Measurements from ENCODE around the gene PPIL6. TPM values are rescaled to one million over a fixed set of nuclear protein-coding genes. Genes with fewer than 3 reads are reported as not detected.

Gene PPIL6
- total RNA-seq, 2 experiments from 2014 or later = 0.43 to 0.46 TPM

DNA sequence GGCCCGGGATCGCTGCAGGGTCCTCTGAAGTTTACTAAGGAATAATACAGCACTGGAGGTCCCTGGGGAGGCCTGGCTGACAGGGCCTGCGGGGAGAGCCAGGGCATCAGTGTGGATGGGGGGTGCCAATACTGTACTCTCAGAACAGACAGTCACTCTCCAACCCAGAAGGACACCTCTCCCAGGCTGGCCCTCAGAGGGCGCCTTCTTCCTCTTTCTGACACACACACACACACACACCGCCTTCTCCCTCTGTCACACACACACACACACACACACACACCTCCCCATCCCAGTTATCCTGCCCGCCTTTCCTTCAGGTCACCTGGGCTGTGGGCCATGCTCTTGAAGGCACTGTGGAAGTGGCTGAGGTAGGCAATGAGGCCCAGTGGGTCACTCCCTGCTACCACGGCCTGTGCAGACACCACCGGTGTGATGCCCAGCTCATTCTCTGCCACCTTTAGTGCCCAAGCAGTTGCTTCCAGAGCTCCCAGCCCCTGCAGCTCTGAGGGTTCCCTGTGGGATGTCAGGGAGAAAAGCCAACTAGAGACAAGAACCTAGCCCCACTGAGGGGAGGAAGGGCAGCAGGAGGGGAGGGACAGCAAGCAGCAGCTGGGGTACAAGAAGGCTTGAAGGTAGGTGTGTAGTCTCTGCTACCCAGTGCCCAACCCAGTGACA, 7.6 kb upstream of the PPIL6 start:
- no peak for DNase-seq
- peaks cover 25% of the 10 kb centered on the region for H3K4me1 Mint-ChIP-seq (ENCODE audit: low read depth)
- H3K9me3 Mint-ChIP-seq = no peaks in the 10 kb centered on the region
- H3K27me3 Mint-ChIP-seq = no peaks in the 10 kb centered on the region
- ChIA-PET POLR2A (no interaction called here), CTCF (interaction anchor here (0.8 to 1.4 kb wide), 2 partner anchors 12 to 592 kb away, joined by 3 to 5 read pairs; no protein-coding TSS in a partner anchor)
- H3K4me3 Mint-ChIP-seq = no peak overlapping the region
- intact Hi-C loops (cut with micrococcal nuclease) = no loop called here
- H3K27ac Mint-ChIP-seq = peak overlapping the region; percentile 5
- H3K36me3 Mint-ChIP-seq = peaks cover 20% of the 10 kb centered on the region

GRCh38 chr6:109447087-109447486, 6.7 kb upstream of the PPIL6 start:
- Mint-ChIP-seq H3K27me3 (no peaks in the 10 kb centered on the region), H3K36me3 (peaks cover 22% of the 10 kb centered on the region), H3K4me3 (no peak overlapping the region), H3K4me1 (ENCODE audit: low read depth) (peaks cover 26% of the 10 kb centered on the region), H3K9me3 (no peaks in the 10 kb centered on the region), H3K27ac (no peak overlapping the region)
- DNase-seq = no peak
- ChIA-PET CTCF (interaction anchor here (6.0 kb wide), 1 partner anchor 8 kb away, joined by 37 read pairs; the partner anchor contains the start of gene MICAL1), POLR2A (no interaction called here)
- intact Hi-C loops (cut with micrococcal nuclease) = no loop called here

DNA sequence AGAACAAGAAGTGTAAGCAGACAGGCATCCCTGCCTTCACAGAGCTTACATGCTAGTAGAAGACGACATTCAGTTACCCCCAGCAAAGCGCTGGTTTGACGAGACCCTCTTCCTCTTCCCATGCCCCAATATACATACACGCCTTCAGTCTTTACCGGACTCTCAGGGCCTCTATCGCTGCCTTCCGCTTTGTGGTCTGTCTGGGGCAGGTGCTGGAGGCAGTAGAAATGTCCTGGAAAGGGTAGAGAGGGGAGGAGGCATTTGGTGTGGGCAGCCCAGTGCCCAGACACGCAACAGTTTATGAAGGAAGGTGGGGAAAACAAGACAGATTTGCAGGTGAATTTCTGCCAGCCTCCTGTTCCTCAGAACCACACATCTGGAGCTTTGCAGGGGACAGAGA, 6.1 kb upstream of the PPIL6 start:
- Mint-ChIP-seq H3K4me1 (ENCODE audit: low read depth) (peaks cover 31% of the 10 kb centered on the region), H3K4me3 (no peak overlapping the region), H3K27me3 (no peaks in the 10 kb centered on the region), H3K36me3 (peaks cover 18% of the 10 kb centered on the region), H3K9me3 (no peaks in the 10 kb centered on the region), H3K27ac (no peak overlapping the region)
- ChIA-PET CTCF (interaction anchor here (6.0 kb wide), 1 partner anchor 9 kb away, joined by 37 read pairs; the partner anchor contains the start of gene MICAL1), POLR2A (no interaction called here)
- no peak for DNase-seq
- intact Hi-C loops (cut with micrococcal nuclease) = no loop called here

DNA sequence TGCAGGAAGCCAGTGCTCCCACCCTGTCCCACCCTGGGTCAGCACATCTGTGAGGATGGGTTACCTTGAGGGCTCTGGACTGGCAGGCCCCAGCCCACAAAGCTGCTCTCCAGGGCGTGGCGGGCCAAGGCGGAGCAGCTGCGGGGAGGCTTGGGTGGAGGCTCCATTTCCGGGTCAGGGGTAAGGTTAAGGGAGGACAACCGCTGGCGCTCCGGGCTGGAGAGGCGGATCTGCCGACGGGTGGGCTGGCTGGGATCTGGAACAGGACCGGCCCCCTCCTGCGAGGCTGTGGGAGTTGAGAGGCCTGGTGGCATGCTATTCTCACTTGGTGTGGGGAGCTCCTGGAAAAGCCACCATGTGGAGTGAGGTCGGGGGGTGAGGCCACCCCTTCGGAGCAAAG, 5.6 kb upstream of the PPIL6 start:
- Mint-ChIP-seq H3K27me3 (no peaks in the 10 kb centered on the region), H3K27ac (no peak overlapping the region), H3K9me3 (no peaks in the 10 kb centered on the region), H3K4me3 (no peak overlapping the region), H3K36me3 (peaks cover 19% of the 10 kb centered on the region), H3K4me1 (ENCODE audit: low read depth) (peaks cover 34% of the 10 kb centered on the region)
- CTCF ChIA-PET = interaction anchor here (6.0 kb wide), 1 partner anchor 9 kb away, joined by 37 read pairs; the partner anchor contains the start of gene MICAL1
- intact Hi-C loops (cut with micrococcal nuclease) = no loop called here
- DNase-seq = no peak
- POLR2A ChIA-PET = no interaction called here

GRCh38 chr6:109445382-109445781, 5.0 kb upstream of the PPIL6 start:
- Mint-ChIP-seq H3K9me3 (no peaks in the 10 kb centered on the region), H3K4me3 (no peak overlapping the region), H3K36me3 (peaks cover 17% of the 10 kb centered on the region), H3K4me1 (ENCODE audit: low read depth) (peaks cover 30% of the 10 kb centered on the region), H3K27ac (peak overlapping the region; percentile 24), H3K27me3 (no peaks in the 10 kb centered on the region)
- no peak for DNase-seq
- CTCF ChIA-PET = interaction anchor here (6.0 kb wide), 1 partner anchor 10 kb away, joined by 37 read pairs; the partner anchor contains the start of gene MICAL1
- intact Hi-C loops (cut with micrococcal nuclease) = no loop called here
- POLR2A ChIA-PET = interaction anchor here (1.3 kb wide), 1 partner anchor 10 kb away, joined by 4 read pairs; the partner anchor contains the start of gene MICAL1

- Mint-ChIP-seq H3K4me3 (no peak overlapping the region), H3K4me1 (ENCODE audit: low read depth) (peaks cover 23% of the 10 kb centered on the region), H3K36me3 (peaks cover 17% of the 10 kb centered on the region), H3K27me3 (no peaks in the 10 kb centered on the region), H3K27ac (no peak overlapping the region), H3K9me3 (no peaks in the 10 kb centered on the region)
- DNase-seq = no peak
- CTCF ChIA-PET = interaction anchor here (0.6 to 6.0 kb wide), 3 partner anchors 12 to 596 kb away, joined by 3 to 37 read pairs (median 4); partner anchors contain the start of gene MICAL1
- intact Hi-C loops (cut with micrococcal nuclease) = loop anchor here (5.0 kb wide), 1 partner anchor 256 kb away; no protein-coding TSS in a partner anchor
- POLR2A ChIA-PET = interaction anchor here (1.5 to 3.5 kb wide), 4 partner anchors 10 to 61 kb away, joined by 4 to 37 read pairs (median 8); partner anchors contain the start of genes CD164, MICAL1 and ZBTB24
Observed at GRCh38 chr6:109443425-109443950, 3.1 kb upstream of the PPIL6 start.

GRCh38 chr6:109442393-109442924, 2.0 kb upstream of the PPIL6 start:
- peaks cover 17% of the 10 kb centered on the region for H3K36me3 Mint-ChIP-seq
- peak overlapping the region; percentile 28 for H3K27ac Mint-ChIP-seq
- no peaks in the 10 kb centered on the region for H3K9me3 Mint-ChIP-seq
- POLR2A ChIA-PET = interaction anchor here (1.6 to 3.5 kb wide), 5 partner anchors 8 to 69 kb away, joined by 8 to 37 read pairs (median 14); partner anchors contain the start of genes CD164, MICAL1 and ZBTB24
- CTCF ChIA-PET = interaction anchor here (1.2 to 6.0 kb wide), 5 partner anchors 9 to 255 kb away, joined by 3 to 37 read pairs (median 8); partner anchors contain the start of gene MICAL1
- intact Hi-C loops (cut with micrococcal nuclease) = loop anchor here (5.0 kb wide), 1 partner anchor 255 kb away; no protein-coding TSS in a partner anchor
- H3K27me3 Mint-ChIP-seq = no peaks in the 10 kb centered on the region
- DNase-seq = no peak
- H3K4me1 Mint-ChIP-seq (ENCODE audit: low read depth) = peaks cover 21% of the 10 kb centered on the region
- peak overlapping the region; percentile 87 for H3K4me3 Mint-ChIP-seq

- ChIA-PET CTCF (interaction anchor here (1.2 to 6.0 kb wide), 7 partner anchors 11 to 254 kb away, joined by 3 to 37 read pairs (median 8); partner anchors contain the start of gene MICAL1), POLR2A (interaction anchor here (0.8 to 3.5 kb wide), 9 partner anchors 9 to 68 kb away, joined by 3 to 37 read pairs (median 8); partner anchors contain the start of genes CD164, MICAL1 and ZBTB24)
- peak; percentile 64 for DNase-seq
- Mint-ChIP-seq H3K9me3 (no peaks in the 10 kb centered on the region), H3K27me3 (no peaks in the 10 kb centered on the region), H3K4me3 (peak overlapping the region; percentile 87), H3K36me3 (peaks cover 17% of the 10 kb centered on the region), H3K4me1 (ENCODE audit: low read depth) (peaks cover 21% of the 10 kb centered on the region), H3K27ac (peak overlapping the region; percentile 82)
- intact Hi-C loops (cut with micrococcal nuclease) = loop anchor here (2.0 to 5.0 kb wide), 3 partner anchors 42 to 346 kb away; partner anchors contain the start of genes CEP57L1, SESN1 and ZBTB24
Observed at GRCh38 chr6:109441069-109441816, 815 bp upstream of the PPIL6 start.

DNA sequence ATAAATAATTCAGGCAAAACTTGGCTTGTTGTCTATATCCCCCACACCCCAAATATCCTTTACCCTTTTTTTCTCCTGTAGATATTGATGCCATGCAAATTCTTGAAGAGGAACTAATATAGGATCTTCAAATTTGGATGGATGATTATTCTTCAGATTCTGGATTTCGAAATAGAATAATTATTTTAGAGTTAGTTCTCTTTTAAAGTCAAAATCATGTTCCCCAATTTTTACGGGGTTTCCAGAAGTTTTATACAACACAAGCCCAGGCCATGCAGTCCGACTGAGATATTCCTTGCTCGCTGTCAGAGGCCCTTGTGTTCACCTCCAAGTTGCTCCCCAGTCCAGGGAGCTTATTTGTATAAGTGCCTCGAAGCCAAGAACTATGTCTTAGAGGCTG, 4.4 kb downstream of the PPIL6 start:
- POLR2A ChIA-PET = no interaction called here
- no peak for DNase-seq
- H3K9me3 Mint-ChIP-seq = no peaks in the 10 kb centered on the region
- H3K4me1 Mint-ChIP-seq (ENCODE audit: low read depth) = peaks cover 3% of the 10 kb centered on the region
- H3K27ac Mint-ChIP-seq = no peak overlapping the region
- intact Hi-C loops (cut with micrococcal nuclease) = no loop called here
- no peaks in the 10 kb centered on the region for H3K27me3 Mint-ChIP-seq
- CTCF ChIA-PET = interaction anchor here (1.4 kb wide), 1 partner anchor 52 kb away, joined by 4 read pairs; no protein-coding TSS in a partner anchor
- no peak overlapping the region for H3K4me3 Mint-ChIP-seq
- peaks cover under 1% of the 10 kb centered on the region for H3K36me3 Mint-ChIP-seq

- intact Hi-C loops (cut with micrococcal nuclease) = no loop called here
- no peak for DNase-seq
- H3K9me3 Mint-ChIP-seq = no peaks in the 10 kb centered on the region
- no peak overlapping the region for H3K27ac Mint-ChIP-seq
- CTCF ChIA-PET = no interaction called here
- H3K4me3 Mint-ChIP-seq = no peak overlapping the region
- POLR2A ChIA-PET = interaction anchor here (0.5 kb wide), 1 partner anchor 167 kb away, joined by 3 read pairs; no protein-coding TSS in a partner anchor
- no peaks in the 10 kb centered on the region for H3K4me1 Mint-ChIP-seq (ENCODE audit: low read depth)
- H3K27me3 Mint-ChIP-seq = no peaks in the 10 kb centered on the region
- H3K36me3 Mint-ChIP-seq = no peaks in the 10 kb centered on the region
Observed at GRCh38 chr6:109434456-109434855, 6.0 kb downstream of the PPIL6 start.

- Mint-ChIP-seq H3K27me3 (peaks cover 1% of the 10 kb centered on the region), H3K27ac (no peak overlapping the region), H3K36me3 (no peaks in the 10 kb centered on the region), H3K4me3 (no peak overlapping the region), H3K4me1 (ENCODE audit: low read depth) (peaks cover 3% of the 10 kb centered on the region), H3K9me3 (no peaks in the 10 kb centered on the region)
- DNase-seq = no peak
- intact Hi-C loops (cut with micrococcal nuclease) = no loop called here
- ChIA-PET POLR2A (no interaction called here), CTCF (no interaction called here)
Observed at GRCh38 chr6:109429496-109429895, 10.9 kb downstream of the PPIL6 start.
